ENCODE measurements around the gene NXPH4.

The NXPH4 gene

DNA sequence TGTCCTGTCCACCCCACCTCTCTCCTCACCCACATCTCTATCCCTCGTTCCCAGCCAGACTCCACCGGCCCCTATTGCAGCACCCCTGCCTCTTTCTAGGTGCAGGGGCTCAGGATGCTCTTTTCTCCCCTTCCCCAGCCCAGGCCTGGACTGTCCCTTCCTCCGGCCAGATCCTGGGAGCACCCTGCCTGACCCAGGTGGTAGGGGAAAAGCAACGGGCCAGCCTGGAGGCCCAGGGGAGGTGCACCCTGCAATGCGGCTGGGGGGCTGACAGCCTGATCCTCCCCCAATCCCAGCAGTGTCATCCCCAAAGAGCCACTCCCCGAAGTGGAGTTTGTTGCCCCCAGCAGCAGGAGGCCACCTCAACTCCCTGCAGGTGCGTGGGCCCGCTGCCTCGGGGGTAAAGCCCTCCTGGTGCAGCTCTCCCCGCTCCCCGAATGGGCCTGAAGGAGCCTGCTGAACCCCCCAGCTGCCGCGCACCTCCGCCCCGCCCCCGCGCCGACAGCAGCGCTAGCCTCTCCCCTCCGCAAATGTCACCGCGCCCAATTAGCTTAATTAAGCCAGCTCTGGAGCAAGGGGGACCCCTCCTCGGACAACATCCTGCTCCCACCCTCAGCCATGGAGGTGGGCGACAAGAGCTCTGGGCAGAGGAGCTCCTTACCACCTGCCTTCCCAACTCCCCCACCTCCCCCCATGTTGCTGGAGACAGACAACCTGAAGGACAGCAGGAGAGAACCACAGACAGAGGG lies 4.7 kb downstream of the NXPH4 start:
- no peak for DNase-seq

DNA sequence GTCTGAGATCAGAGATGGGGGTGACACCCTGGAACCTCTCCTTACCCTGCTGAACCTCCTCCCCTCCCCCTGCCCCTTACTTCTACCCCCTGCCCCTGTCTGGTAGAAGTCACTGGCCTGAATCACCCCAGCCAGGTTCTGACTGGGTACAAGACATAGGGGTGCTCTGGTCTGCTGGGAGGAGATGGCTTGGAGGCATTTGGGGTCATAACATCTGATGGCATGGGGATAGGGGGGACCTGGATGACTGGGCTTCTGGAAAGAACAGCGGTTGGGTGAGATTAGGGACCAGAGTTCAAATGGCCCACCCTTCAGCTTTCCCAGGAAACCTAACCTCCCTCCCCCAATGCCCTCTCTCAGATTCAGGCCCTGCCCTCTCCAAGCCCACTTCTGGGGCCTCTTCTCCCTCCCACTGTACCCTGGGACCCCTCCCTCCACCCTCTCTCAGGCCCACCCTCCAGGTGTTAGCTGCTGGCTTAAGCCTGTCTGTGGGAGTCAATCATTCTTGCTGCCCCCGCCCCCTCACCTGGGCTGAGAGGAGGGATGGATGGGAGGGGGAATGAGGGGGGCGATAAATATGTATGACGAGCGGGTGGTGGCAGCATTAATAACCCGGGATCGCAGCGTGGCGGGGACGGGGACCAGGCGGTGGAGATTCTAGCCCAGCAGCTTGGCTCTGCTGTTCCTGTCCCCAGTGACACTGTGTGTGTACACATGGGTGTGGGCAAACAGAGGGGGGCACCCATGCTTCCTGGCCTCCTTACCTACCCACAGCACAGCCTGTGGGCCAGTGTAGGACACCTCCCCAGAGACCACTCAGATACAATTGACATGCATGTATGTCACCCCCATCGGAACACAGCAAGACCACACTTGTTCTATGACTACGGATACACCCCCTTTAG lies 5.9 kb downstream of the NXPH4 start:
- DNase-seq: no peak

DNA sequence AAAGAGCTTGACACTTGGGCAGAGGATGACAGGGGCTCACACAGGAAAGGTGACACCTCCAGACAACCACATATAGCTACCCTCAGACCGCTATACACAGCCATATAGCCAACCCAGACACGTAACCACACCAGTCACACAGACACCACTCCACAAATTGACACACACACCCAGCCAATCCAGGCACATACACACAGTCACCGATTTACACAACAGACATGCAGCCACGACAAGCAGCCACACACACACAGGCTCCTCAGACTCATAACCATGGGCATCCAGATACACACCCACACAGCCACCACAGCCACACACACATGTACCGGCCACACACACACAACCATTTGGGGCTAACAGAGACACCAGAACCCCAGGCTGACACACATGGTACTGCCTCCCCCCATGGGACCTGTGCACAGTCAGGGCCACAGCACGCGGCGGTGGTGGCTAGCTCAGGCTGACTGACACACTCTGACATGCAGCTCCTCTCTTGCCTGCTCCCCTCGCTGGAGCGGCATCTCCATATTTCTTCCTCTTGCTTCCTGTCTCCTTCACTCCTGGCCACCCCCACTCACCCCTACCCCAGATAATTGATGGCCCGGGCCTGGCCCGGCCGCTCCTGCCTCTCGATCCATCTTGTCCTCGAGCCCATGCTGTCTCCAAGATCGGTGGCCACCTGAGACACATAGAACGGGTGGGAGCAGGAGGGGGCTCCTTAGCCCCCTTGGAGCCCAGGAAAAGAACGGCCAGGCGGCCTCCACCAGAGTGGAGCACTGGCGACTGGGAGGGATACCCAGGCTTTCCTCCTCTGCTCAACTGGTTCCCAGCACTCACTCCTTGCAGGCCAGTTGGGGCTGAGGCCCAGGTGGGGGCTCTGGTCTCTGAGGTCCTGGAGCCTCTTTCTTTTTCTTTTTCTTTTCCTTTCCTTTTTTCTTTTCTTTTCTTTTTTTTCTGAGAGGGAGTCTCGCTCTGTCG lies 6.9 kb downstream of the NXPH4 start:
- DNase-seq: no peak

DNA sequence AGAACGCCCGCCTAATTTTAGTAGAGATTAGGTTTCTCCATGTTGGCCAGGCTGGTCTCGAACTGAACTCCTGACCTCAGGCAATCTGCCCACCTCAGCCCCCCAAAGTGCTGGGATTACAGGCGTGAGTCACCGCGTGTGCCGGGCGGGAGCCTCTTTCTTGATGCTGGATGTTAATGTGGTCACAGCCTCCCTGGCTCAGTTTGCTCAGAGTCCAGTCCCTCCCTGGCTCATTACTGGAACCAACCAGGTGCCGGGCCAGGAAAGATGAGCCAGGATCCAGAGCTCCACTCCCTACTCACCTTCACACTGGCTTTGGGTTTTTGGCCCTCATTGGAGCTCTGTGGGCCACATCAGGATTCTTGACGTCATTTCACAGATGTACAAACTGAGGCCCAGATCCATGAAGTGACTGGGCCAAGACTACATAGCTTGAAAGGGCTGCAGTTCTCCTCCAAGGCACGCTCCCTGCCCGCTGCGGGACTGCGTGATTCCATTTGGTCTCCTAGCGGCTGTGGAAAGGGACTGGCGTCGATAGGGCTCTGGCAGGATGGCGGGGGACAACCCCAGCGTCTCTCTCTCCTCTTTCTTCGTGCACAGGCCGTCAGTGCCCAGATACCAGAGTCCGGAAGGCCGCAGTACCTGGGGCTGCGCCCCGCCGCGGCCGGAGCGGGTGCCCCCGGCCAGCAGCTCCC lies 7.8 kb downstream of the NXPH4 start:
- DNase-seq: no peak

DNA sequence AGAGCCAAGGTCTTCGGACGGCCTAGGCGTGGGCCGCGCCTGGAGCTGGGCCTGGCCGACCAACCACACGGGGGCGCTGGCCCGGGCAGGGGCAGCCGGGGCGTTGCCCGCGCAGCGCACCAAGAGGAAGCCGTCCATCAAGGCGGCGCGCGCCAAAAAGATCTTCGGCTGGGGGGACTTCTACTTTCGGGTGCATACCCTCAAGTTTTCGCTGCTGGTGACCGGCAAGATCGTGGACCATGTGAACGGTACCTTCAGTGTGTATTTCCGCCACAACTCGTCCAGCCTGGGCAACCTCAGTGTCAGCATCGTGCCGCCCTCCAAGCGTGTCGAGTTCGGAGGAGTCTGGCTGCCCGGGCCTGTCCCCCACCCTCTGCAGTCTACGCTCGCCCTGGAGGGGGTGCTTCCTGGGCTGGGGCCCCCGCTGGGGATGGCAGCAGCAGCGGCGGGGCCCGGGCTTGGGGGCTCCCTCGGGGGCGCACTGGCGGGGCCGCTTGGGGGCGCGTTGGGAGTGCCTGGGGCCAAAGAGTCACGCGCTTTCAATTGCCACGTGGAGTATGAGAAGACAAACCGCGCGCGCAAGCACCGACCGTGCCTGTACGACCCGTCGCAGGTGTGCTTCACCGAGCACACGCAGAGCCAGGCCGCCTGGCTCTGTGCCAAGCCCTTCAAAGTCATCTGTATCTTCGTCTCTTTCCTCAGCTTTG lies 8.5 kb downstream of the NXPH4 start:
- DNase-seq: no peak

DNA sequence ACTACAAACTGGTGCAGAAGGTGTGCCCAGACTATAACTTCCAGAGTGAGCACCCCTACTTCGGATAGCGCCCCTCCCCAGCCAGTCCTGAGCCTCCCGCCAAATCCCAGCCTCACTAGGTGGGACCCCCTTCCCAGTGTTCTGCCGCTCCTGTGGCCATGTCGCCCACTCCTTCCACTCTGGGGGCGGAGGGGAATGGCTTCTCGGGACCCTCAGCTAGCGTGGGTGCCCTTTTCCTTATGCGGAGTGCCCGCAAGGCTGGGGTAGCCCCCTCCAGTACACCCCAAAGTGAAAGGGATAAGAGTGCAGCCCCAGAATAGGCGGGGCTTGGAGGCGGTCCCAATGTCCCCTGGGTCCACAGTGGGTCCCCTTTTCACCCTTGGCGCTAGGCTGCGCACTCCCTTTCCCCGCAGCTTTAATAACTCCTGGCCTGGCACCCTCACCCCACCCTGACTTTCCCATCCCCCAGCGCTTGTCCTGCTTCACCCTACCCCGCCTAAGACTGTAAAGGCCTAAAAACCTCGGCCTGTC lies 9.2 kb downstream of the NXPH4 start:
- no peak for DNase-seq

DNA sequence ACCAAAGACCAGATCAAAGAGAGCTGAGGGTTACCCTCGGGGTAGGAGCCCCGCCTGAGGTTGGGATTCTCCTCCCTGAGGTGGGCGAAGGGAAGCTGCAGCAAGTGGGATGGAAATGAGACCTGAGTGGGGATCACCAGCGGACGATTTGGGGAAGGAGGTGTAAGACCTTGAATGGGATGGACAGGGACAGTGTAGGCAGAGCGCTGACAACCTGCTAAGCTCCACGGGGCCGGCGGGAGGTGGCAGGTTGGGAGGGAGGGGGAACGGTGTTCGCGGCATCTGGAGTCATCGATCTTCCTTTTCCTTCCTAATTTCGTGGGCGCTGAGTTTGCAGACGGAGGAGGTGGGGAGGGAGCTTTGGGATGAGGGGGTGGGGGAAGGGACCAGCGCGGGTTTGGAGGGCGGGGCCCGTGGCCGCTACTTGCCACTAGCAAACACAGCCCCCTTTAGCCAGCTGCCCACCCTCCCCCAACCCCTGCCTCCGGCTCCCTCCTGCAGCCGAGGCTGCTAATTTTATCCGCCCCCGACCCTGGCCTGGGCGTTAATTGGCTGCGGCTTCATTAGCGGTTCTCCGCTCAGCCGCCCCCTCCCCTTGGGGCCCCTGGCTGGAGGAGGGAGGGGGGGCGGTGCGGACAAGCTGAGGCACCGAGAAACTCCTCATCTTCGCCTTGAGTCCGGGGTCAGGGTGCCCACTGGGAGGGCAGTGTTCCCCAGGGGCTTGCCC lies 10.2 kb downstream of the NXPH4 start:
- no peak for DNase-seq

DNA sequence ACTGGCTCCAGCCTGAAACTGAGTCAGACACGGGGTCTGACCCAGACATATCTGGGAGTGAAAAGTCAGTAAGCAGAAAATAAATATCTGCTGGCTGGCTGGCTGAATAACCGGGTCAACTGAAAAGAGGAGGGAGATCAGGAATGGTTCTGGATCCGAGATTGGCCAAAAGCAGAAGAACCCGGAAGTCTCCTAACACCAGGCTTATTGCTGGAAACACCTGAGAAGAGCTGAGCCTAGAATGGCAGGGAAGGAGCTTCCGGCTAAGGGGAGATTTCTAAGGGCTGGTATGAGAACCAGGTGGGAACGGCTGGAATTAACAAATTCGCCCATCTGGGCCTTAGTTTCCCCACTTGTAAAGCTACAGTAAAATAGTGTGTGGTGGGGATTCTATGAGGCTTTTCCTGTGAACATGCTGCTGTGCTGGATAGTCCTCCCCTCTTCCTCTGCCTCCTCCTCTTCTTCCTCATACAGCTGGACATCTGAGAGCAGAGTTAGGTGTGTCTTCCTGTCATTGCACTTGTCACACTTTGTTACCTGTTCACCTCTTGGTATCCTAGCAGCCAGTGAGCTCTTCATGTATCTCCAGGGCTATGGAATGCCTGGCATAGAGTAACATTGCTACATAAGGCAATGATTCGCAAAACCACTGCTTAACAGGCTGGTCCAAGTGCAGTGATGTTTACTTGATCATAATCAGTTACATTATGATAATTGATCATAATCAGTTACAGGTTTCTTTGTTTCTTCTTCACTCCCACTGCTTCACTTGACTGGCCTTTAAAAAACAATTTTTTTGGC lies 10.9 kb downstream of the NXPH4 start:
- DNase-seq: no peak

DNA sequence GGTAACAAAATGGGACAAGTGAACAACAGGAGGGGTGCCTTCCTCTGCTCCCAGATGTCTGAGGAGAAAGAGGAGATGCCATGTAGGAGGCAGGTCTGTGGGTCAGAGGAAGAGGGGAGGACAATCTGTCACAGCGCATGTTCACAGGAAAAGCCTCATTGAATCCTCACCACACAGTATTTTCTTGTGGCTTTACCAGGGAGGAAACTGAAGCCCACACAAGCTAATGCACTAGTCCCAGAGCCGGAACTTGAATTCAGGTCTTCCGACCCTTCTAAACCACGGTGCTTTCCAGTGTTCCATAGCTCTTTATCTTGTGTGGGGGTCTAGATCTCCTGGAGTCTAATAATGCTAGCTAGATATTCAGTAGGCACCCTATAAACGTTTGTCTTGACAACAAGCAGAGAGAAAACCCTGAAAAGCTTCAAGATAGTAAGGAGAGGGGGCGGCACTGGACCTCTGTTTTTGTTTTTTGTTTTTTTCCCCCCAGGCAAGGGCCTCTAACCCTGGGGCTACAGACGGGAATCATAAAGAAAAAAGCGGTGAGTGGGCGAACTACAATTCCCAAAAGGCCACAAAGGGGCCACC lies 12.5 kb downstream of the NXPH4 start:
- DNase-seq: no peak

GRCh38 chr12:57229634-57230380 lies 13.2 kb downstream of the NXPH4 start, which contains the start of gene SHMT2:
Gene SHMT2, plus strand, starts transcription at chr12:57229711. Its CDS starts 68 bp downstream, at chr12:57229779.
- DNase-seq: peak; percentile 53

- no peak for DNase-seq
Measured at GRCh38 chr12:57230381-57231155, 14.0 kb downstream of the NXPH4 start.

- DNase-seq: no peak
Measured at GRCh38 chr12:57231276-57232021, 14.9 kb downstream of the NXPH4 start.

DNA sequence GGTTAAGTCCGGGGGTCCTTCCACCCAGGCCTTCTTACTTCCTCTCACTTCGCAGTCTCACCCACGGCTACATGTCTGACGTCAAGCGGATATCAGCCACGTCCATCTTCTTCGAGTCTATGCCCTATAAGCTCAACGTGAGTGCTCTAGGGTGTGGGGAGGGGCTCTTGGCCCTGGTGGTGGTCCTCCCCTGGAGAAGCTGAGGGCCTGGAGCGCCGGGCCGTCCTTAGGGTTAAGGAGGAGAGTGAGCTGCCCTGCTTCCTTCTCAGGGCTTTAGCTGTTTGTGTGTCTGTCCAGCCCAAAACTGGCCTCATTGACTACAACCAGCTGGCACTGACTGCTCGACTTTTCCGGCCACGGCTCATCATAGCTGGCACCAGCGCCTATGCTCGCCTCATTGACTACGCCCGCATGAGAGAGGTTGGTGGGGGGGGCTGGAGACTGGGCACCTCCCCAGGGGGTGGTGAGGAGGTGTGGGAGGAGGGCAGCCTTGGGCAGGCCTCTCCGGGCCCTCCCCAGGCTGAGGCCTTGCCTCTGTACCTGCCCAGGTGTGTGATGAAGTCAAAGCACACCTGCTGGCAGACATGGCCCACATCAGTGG lies 15.7 kb downstream of the NXPH4 start:
- DNase-seq: no peak

GRCh38 chr12:57233357-57234232 lies 17.0 kb downstream of the NXPH4 start:
- DNase-seq: no peak

DNA sequence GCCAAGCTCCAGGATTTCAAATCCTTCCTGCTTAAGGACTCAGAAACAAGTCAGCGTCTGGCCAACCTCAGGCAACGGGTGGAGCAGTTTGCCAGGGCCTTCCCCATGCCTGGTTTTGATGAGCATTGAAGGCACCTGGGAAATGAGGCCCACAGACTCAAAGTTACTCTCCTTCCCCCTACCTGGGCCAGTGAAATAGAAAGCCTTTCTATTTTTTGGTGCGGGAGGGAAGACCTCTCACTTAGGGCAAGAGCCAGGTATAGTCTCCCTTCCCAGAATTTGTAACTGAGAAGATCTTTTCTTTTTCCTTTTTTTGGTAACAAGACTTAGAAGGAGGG lies 17.6 kb downstream of the NXPH4 start:
- DNase-seq: no peak
